NB4 (cell line): ENCODE results near the gene STH.

Source experiments
- CTCF ChIP-seq: IDR thresholded peaks from one replicate; pipeline ENCODE4 v1.5.1; 2012; ENCODE audit warnings: low read depth, low read length
- MAX ChIP-seq: IDR thresholded peaks from 2 replicates; pipeline ENCODE4 v1.6.1; 2011; ENCODE audit warnings: low read depth, low read length
- POLR2A ChIP-seq: IDR thresholded peaks from 2 replicates; pipeline ENCODE4 v1.6.1; 2011; ENCODE audit warnings: mild to moderate bottlenecking; ENCODE audit not compliant: insufficient read length; ENCODE audit errors: extremely low read depth

- TF ChIP-seq POLR2A, result no peak
- no peak for TF ChIP-seq CTCF
- TF ChIP-seq MAX, result no peak
These were observed 9.5 kb downstream of the STH start for GRCh38 chr17:46008591-46008990.
